ACC112 (cell line): Measurements from ENCODE around the gene DNAJC24.

Experiments used
- H2AFZ ChIP-seq: fragments of 200-600 bp; sonication (generic); one replicate; pipeline ENCODE4 v1.6.0; 2017; ENCODE audit warnings: antibody characterized with exemption, low read length; ENCODE audit not compliant: unreplicated experiment
- H3K27ac ChIP-seq: fragments of 200-600 bp; sonication (generic); 2 replicates; pipeline ENCODE4 v1.5.1; 2014; ENCODE audit warnings: low read depth, mild to moderate bottlenecking, antibody characterized with exemption, low read length, moderate library complexity
- H3K27me3 ChIP-seq: fragments of 200-600 bp; sonication (generic); 2 replicates; pipeline ENCODE4 v1.6.1; 2014; ENCODE audit warnings: mild to moderate bottlenecking, antibody characterized with exemption, low read length, moderate library complexity, mixed read lengths; ENCODE audit not compliant: insufficient read depth
- H3K36me3 ChIP-seq: fragments of 200-600 bp; sonication (generic); 2 replicates; pipeline ENCODE4 v1.6.1; 2016; ENCODE audit warnings: mild to moderate bottlenecking, antibody characterized with exemption, low read length, moderate library complexity, mixed read lengths; ENCODE audit not compliant: insufficient read depth
- H3K4me1 ChIP-seq: fragments of 200-600 bp; sonication (generic); one replicate; pipeline ENCODE4 v1.6.1; 2016; ENCODE audit warnings: low read length, mixed read lengths; ENCODE audit not compliant: insufficient read depth, unreplicated experiment, control insufficient read depth
- H3K4me3 ChIP-seq: fragments of 200-600 bp; sonication (generic); 2 replicates; pipeline ENCODE4 v1.5.1; 2014; ENCODE audit warnings: mild to moderate bottlenecking, low read depth, low read length
- H3K79me2 ChIP-seq: fragments of 200-600 bp; sonication (generic); one replicate; pipeline ENCODE4 v1.6.0; 2016; ENCODE audit warnings: low read length; ENCODE audit not compliant: control insufficient read depth, unreplicated experiment, insufficient read depth

DNAJC24 gene

DNA sequence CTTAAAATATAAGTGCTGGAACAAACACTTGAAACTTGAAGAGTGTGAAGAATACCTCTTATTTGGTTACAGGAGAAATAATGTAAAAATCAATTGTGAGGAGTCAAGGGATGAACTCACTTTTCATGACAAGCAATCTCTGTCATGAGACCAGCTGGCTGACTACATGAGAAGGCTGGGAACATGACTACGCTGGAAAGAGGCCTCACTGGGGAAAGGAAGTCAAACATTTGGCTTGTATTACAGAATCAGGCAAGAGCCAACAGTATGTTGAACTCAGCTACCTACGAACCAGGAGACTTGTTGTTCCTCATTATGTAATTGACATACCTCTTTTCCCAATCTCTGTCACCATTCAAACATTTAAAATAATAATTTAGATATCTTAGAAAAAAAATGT, 14.5 kb upstream of the DNAJC24 start:
- H3K27me3 ChIP-seq = peaks cover 32% of the 10 kb centered on the region
- peaks cover 3% of the 10 kb centered on the region for H3K4me1 ChIP-seq
- no peak overlapping the region for H2AFZ ChIP-seq
- H3K36me3 ChIP-seq = no peaks in the 10 kb centered on the region
- no peak overlapping the region for H3K4me3 ChIP-seq
- H3K27ac ChIP-seq = no peak overlapping the region
- no peaks in the 10 kb centered on the region for H3K79me2 ChIP-seq

- H2AFZ ChIP-seq = no peak overlapping the region
- no peaks in the 10 kb centered on the region for H3K79me2 ChIP-seq
- H3K4me3 ChIP-seq = no peak overlapping the region
- H3K4me1 ChIP-seq = peaks cover 3% of the 10 kb centered on the region
- no peaks in the 10 kb centered on the region for H3K36me3 ChIP-seq
- H3K27ac ChIP-seq = no peak overlapping the region
- H3K27me3 ChIP-seq = peaks cover 39% of the 10 kb centered on the region
These were observed 13.8 kb upstream of the DNAJC24 start for GRCh38 chr11:31355817-31356216.

GRCh38 chr11:31361743-31362142, 7.9 kb upstream of the DNAJC24 start:
- Histone ChIP-seq H2AFZ (no peak overlapping the region), H3K4me3 (no peak overlapping the region), H3K79me2 (no peaks in the 10 kb centered on the region), H3K36me3 (no peaks in the 10 kb centered on the region), H3K27ac (no peak overlapping the region), H3K27me3 (peaks cover 59% of the 10 kb centered on the region), H3K4me1 (no peaks in the 10 kb centered on the region)

DNA sequence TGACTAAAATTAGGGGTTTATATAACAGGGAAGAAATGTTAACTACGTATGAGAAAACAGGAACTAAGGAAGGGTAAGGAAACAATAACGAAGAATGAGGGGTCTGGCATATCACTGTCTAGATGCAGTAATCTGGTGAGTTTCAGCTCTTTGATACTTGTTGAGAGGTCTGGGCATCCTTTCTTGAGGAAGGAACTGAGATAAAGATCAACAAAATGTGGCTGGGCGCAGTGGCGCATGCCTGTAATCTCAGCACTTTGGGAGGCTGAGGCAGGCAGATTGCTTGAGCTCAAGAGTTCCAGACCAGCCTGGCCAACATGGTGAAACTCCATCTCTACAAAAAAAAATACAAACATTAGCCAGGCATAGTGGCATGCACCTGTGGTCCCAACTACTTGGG, 2.9 kb upstream of the DNAJC24 start:
- Histone ChIP-seq H3K27me3 (peaks cover 67% of the 10 kb centered on the region), H3K4me3 (no peak overlapping the region), H3K27ac (no peak overlapping the region), H2AFZ (no peak overlapping the region), H3K4me1 (peaks cover 2% of the 10 kb centered on the region), H3K36me3 (no peaks in the 10 kb centered on the region), H3K79me2 (peaks cover 10% of the 10 kb centered on the region)

- Histone ChIP-seq H3K27me3 (no peaks in the 10 kb centered on the region), H2AFZ (no peak overlapping the region), H3K36me3 (no peaks in the 10 kb centered on the region), H3K4me3 (no peak overlapping the region), H3K79me2 (peaks cover 13% of the 10 kb centered on the region), H3K4me1 (peaks cover 1% of the 10 kb centered on the region), H3K27ac (no peak overlapping the region)
These were observed 6.2 kb downstream of the DNAJC24 start for GRCh38 chr11:31375879-31376278.

GRCh38 chr11:31383116-31383515, 13.5 kb downstream of the DNAJC24 start:
- no peaks in the 10 kb centered on the region for H3K27me3 ChIP-seq
- H3K36me3 ChIP-seq = no peaks in the 10 kb centered on the region
- peaks cover 3% of the 10 kb centered on the region for H3K79me2 ChIP-seq
- H3K27ac ChIP-seq = no peak overlapping the region
- H3K4me1 ChIP-seq = no peaks in the 10 kb centered on the region
- H3K4me3 ChIP-seq = no peak overlapping the region
- no peak overlapping the region for H2AFZ ChIP-seq

DNA sequence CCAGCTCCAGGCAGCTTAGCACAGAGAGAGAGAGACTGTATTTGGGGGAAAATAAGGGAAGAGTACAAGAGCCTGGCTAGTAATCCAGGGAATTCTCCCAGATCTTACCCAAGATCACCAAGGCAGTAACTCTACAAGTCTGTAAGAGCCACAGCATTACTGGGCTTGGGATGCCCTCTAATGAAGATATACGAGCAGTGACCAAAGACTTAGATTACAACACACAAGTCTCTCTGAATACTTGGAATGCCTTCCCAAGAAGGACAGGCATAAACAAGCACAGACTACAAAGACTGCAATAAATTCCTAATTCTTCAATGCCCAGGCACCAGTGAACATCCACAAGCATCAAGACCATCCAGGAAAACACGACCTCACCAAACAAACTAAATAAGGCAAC, 17.7 kb downstream of the DNAJC24 start:
- no peak overlapping the region for H2AFZ ChIP-seq
- no peak overlapping the region for H3K4me3 ChIP-seq
- H3K79me2 ChIP-seq = no peaks in the 10 kb centered on the region
- H3K27ac ChIP-seq = no peak overlapping the region
- no peaks in the 10 kb centered on the region for H3K4me1 ChIP-seq
- H3K27me3 ChIP-seq = no peaks in the 10 kb centered on the region
- no peaks in the 10 kb centered on the region for H3K36me3 ChIP-seq

- H3K27me3 ChIP-seq = no peaks in the 10 kb centered on the region
- no peaks in the 10 kb centered on the region for H3K4me1 ChIP-seq
- H3K4me3 ChIP-seq = no peak overlapping the region
- H3K27ac ChIP-seq = no peak overlapping the region
- no peaks in the 10 kb centered on the region for H3K36me3 ChIP-seq
- H2AFZ ChIP-seq = no peak overlapping the region
- H3K79me2 ChIP-seq = no peaks in the 10 kb centered on the region
These were observed 27.7 kb downstream of the DNAJC24 start for GRCh38 chr11:31397239-31397834.

DNA sequence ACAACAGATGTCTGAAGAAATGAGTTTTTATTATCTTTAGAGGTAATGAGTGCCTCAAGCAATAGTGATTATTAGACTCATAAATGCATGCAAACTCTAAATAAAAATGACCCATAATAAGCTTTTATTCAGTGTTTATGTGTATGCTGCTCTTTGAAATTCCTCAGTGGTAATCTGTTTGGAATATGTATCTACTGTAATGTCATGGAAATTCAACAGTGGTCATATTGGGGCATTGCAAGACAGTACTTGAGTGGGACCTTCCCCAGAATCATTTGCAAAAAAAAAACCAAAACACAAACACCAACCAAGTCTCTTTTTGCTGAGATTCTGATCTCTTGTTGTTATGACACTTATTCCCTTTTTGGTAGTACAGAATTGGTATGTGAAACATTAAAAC, 35.0 kb downstream of the DNAJC24 start:
- Histone ChIP-seq H2AFZ (no peak overlapping the region), H3K27me3 (no peaks in the 10 kb centered on the region), H3K36me3 (no peaks in the 10 kb centered on the region), H3K4me1 (peaks cover 7% of the 10 kb centered on the region), H3K79me2 (no peaks in the 10 kb centered on the region), H3K27ac (no peak overlapping the region), H3K4me3 (no peak overlapping the region)

DNA sequence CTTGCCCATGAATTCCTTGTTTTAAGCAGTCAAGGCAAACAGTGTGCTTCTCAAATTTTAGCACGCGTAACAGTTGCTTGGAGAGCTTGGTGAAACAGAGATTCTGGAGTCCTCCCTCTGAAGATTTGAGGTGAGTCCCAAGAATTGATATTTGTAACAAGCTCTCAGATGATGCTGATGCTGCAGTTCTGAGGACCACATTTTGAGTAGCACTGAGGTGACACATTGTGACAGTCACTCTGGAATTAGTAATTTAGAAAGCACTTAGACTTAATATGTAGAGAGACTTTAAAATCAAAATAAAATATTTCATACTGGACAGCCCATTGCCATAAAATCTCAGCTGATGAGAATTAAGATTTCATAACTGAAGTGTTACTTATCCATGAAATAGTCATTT, 38.5 kb downstream of the DNAJC24 start:
- H2AFZ ChIP-seq = no peak overlapping the region
- H3K36me3 ChIP-seq = no peaks in the 10 kb centered on the region
- no peaks in the 10 kb centered on the region for H3K27me3 ChIP-seq
- no peak overlapping the region for H3K4me3 ChIP-seq
- H3K79me2 ChIP-seq = no peaks in the 10 kb centered on the region
- H3K27ac ChIP-seq = no peak overlapping the region
- H3K4me1 ChIP-seq = peaks cover 11% of the 10 kb centered on the region

DNA sequence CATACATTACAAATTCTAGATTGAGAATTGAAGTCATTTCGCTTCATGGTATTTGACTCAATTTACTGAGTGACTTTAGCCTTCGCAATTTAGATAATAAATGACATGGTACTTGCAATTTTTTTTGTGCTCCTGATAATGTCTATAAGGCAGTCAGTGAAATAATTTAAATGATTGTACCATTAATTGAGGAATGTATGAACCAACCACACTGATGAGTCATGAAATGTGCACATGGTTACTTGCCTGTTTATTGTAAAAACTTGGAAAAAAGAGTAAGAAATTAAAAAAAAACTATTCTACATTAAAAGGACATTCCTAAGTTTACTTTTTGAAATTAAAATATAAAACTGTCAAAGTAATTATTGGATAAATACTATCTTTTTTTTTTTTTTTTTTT, 43.3 kb downstream of the DNAJC24 start:
- Histone ChIP-seq H3K36me3 (no peaks in the 10 kb centered on the region), H3K27me3 (no peaks in the 10 kb centered on the region), H3K4me1 (peaks cover 11% of the 10 kb centered on the region), H3K4me3 (no peak overlapping the region), H3K27ac (no peak overlapping the region), H2AFZ (no peak overlapping the region), H3K79me2 (no peaks in the 10 kb centered on the region)
